Measurements from ENCODE around the gene ZBTB33. TPM values are rescaled to one million over a fixed set of nuclear protein-coding genes. Genes with fewer than 3 reads are reported as not detected.

ZBTB33 gene
- total RNA-seq, 1 donor from 2014 or later = 15.3 TPM

DNA sequence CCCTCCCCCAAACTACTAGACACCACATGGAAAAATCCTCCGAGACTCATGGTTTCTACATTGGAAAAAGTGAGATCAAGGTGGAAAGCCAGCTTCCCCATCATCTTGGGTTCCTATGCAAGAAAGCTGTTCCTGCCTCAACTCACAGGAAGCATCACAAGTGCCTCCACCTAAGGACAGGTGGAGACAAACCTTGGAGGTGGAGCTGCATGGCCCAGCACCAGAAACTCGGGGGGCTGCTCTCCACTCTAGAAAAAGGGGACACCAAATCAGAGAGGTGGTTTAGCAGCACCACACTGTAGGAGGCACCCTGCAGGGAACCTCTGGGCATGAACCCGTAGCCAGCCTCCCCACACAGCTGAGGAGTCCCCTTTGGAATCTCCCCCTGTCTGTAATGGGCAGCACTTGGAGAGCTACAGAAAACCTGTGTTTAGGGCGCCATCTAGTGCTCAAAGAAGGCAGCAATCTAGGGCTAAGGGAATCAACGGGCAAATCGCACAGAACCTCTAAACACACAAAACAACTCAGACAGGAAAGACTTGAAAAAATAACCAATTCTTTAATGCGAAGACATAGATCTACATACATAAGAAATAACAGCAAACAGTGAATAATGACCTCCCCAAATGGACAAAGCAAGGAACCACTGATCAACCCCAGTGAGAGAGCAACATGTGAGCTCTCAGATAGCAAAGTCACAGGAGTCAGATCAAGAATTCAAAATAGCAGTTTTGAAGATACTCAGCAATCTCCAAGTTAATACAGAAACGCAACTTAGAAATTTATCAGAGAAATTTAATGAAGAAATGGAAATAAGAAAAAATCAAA lies 37.0 kb upstream of the ZBTB33 start:
- DNase-seq (no peak), ATAC-seq (peak; percentile 85)
- H3K27me3 ChIP-seq = no peaks in the 10 kb centered on the region
- H3K9me3 ChIP-seq = no peaks in the 10 kb centered on the region
- TF ChIP-seq, protein P1, sequence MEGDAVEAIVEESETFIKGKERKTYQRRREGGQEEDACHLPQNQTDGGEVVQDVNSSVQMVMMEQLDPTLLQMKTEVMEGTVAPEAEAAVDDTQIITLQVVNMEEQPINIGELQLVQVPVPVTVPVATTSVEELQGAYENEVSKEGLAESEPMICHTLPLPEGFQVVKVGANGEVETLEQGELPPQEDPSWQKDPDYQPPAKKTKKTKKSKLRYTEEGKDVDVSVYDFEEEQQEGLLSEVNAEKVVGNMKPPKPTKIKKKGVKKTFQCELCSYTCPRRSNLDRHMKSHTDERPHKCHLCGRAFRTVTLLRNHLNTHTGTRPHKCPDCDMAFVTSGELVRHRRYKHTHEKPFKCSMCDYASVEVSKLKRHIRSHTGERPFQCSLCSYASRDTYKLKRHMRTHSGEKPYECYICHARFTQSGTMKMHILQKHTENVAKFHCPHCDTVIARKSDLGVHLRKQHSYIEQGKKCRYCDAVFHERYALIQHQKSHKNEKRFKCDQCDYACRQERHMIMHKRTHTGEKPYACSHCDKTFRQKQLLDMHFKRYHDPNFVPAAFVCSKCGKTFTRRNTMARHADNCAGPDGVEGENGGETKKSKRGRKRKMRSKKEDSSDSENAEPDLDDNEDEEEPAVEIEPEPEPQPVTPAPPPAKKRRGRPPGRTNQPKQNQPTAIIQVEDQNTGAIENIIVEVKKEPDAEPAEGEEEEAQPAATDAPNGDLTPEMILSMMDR (IDR thresholded peaks at IDR 0.05) = peak; percentile 68
- H3K36me3 ChIP-seq = no peaks in the 10 kb centered on the region
- H3K4me1 ChIP-seq = no peaks in the 10 kb centered on the region
- H3K27ac ChIP-seq = no peak overlapping the region
- no peak overlapping the region for H3K4me3 ChIP-seq
- intact Hi-C loops (cut with DNase I) = no loop called here

DNA sequence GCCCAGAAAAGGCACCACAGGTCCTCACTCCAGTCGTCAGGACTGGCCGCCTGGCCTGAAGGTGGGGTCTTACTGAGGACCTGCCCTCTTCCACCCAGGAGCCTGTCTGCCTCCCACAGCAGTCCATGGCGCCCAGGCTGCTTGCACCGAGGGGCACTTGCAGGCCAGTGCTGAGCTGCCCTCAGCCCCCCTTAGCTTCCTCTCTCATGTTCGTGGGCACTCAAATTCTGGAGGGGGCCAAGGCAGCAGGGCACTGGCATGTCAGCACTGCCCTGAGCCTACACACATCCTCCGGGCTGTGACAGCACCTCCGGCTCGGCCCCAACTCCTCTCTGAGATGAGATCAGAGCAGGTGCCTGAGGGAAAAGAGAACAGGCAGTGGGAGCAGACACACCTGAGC lies 27.2 kb upstream of the ZBTB33 start:
- intact Hi-C loops (cut with DNase I) = no loop called here
- TF ChIP-seq, protein P1 (IDR thresholded peaks at IDR 0.05) = no peak
- no peak for ATAC-seq

DNA sequence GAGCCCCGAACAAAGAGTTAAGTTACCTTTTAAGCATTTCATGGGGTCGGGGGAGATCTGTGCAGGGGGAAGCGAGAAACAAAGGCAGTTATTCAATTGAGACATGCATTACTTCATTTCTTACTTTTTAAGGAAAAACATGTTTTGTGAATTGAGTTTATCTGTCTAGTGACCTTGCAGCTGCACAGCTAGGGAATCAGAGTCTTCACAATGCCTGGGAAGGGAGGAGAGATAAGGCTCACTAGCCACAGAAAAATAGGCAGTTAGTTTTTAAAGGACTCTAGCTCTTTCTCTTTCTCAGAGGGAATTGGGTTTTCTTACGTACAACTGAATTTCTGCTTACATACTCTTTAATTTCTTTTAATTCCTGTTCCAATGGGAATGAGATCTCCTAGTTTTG lies 26.2 kb upstream of the ZBTB33 start:
- intact Hi-C loops (cut with DNase I) = no loop called here
- Histone ChIP-seq H3K4me3 (no peak overlapping the region), H3K36me3 (no peaks in the 10 kb centered on the region), H3K27me3 (no peaks in the 10 kb centered on the region), H3K4me1 (no peaks in the 10 kb centered on the region), H3K27ac (no peak overlapping the region), H3K9me3 (no peaks in the 10 kb centered on the region)
- TF ChIP-seq, protein P1 (IDR thresholded peaks at IDR 0.05) = no peak
- DNase-seq (no peak), ATAC-seq (no peak)

More for the DNA sequence above, 27.2 kb upstream of the ZBTB33 start:
- no peaks in the 10 kb centered on the region for H3K9me3 ChIP-seq
- no peak overlapping the region for H3K27ac ChIP-seq
- no peak for DNase-seq
- H3K36me3 ChIP-seq = no peaks in the 10 kb centered on the region
- H3K4me3 ChIP-seq = no peak overlapping the region
- no peaks in the 10 kb centered on the region for H3K27me3 ChIP-seq
- H3K4me1 ChIP-seq = no peaks in the 10 kb centered on the region

GRCh38 chrX:120228187-120228908 lies 22.3 kb upstream of the ZBTB33 start:
- no peaks in the 10 kb centered on the region for H3K36me3 ChIP-seq
- H3K9me3 ChIP-seq = no peaks in the 10 kb centered on the region
- no peaks in the 10 kb centered on the region for H3K4me1 ChIP-seq
- H3K27me3 ChIP-seq = no peaks in the 10 kb centered on the region
- no peak overlapping the region for H3K27ac ChIP-seq
- TF ChIP-seq, protein P1 (IDR thresholded peaks at IDR 0.05) = no peak
- no peak overlapping the region for H3K4me3 ChIP-seq
- ATAC-seq (no peak), DNase-seq (no peak)
- intact Hi-C loops (cut with DNase I) = no loop called here

DNA sequence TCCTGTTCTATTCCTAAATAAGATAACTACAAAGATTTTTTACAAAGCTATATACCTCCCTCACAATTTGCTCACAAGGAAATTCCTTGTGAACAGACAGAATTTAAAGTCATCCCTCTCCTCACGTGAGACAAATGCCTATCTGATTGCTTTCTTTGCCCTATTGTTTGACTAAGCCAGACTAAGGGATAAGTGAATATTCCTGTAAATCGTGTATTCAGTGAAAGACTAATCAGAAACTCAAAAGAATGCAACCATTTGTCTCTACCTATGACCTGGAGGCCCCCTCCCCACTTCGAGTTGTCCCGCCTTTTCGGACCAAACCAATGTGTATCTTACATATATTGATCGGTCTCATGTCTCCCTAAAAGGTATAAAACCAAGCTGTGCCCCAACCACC lies 15.3 kb upstream of the ZBTB33 start:
- intact Hi-C loops (cut with DNase I) = no loop called here
- ATAC-seq (no peak), DNase-seq (no peak)
- Histone ChIP-seq H3K4me1 (no peaks in the 10 kb centered on the region), H3K27me3 (no peaks in the 10 kb centered on the region), H3K27ac (no peak overlapping the region), H3K9me3 (no peaks in the 10 kb centered on the region), H3K4me3 (no peak overlapping the region), H3K36me3 (no peaks in the 10 kb centered on the region)
- TF ChIP-seq, protein P1 (IDR thresholded peaks at IDR 0.05) = no peak
